HG02885 (cell line): ENCODE results near the gene ENO1.

Source experiments
- ATAC-seq: cut with Tn5 transposase; IDR thresholded peaks from one replicate; pipeline ENCODE4 v1.9.1; 2021; ENCODE audit warnings: mild to moderate bottlenecking; ENCODE audit not compliant: unreplicated experiment, poor library complexity

Gene ENO1

GRCh38 chr1:8816264-8816663 lies 62.2 kb downstream of the ENO1 start:
- no peak for ATAC-seq

GRCh38 chr1:8815582-8816151 lies 62.8 kb downstream of the ENO1 start:
- ATAC-seq = no peak

GRCh38 chr1:8814865-8815264 lies 63.6 kb downstream of the ENO1 start:
- ATAC-seq = no peak

- ATAC-seq = no peak
These were observed 64.5 kb downstream of the ENO1 start for GRCh38 chr1:8813991-8814390.

GRCh38 chr1:8813016-8813763 lies 65.3 kb downstream of the ENO1 start:
- ATAC-seq = no peak

GRCh38 chr1:8812081-8812480 lies 66.4 kb downstream of the ENO1 start:
- ATAC-seq = no peak
